ENCODE results near the gene MAIP1.

GRCh38 chr2:199968126-199968525, 12.7 kb downstream of the MAIP1 start:
- TF ChIP-seq CTCF (IDR thresholded peaks at IDR 0.05) (no peak), GTF2I (CRISPR knock-in tag; conservative IDR thresholded peaks at IDR 0.05) (no peak), ARID4B (CRISPR knock-in tag; IDR thresholded peaks at IDR 0.05; ENCODE audit: borderline replicate concordance) (no peak), MAX (CRISPR knock-in tag; IDR thresholded peaks at IDR 0.05) (no peak), E2F5 (CRISPR knock-in tag; IDR thresholded peaks at IDR 0.05) (no peak), ATF3 (CRISPR knock-in tag; conservative IDR thresholded peaks at IDR 0.05) (no peak), SP1 (CRISPR knock-in tag; conservative IDR thresholded peaks at IDR 0.05) (no peak), SOX15 (CRISPR knock-in tag; IDR thresholded peaks at IDR 0.05) (no peak), ERG (CRISPR knock-in tag; IDR thresholded peaks at IDR 0.05) (no peak), ELF4 (CRISPR knock-in tag; IDR thresholded peaks at IDR 0.05; ENCODE audit: low read depth) (no peak), JUN (CRISPR knock-in tag; IDR thresholded peaks at IDR 0.05) (no peak), ETV6 (CRISPR knock-in tag; IDR thresholded peaks at IDR 0.05) (no peak), ATF1 (CRISPR knock-in tag; IDR thresholded peaks at IDR 0.05) (no peak), USF2 (CRISPR knock-in tag; IDR thresholded peaks at IDR 0.05) (no peak)

All from WTC11 (cell line).